ENCODE data around the gene BICD1. TPM values are rescaled to one million over a fixed set of nuclear protein-coding genes. Genes with fewer than 3 reads are reported as not detected.
A peak's percentile ranks its signal among the peaks of the same experiment; 100 is the strongest.

Gene BICD1
- total RNA-seq, 1 experiment from 2014 or later, result 10.6 TPM

- no peak for DNase-seq (ENCODE audit: low spot score)
Observed at GRCh38 chr12:32104572-32105355, 1.9 kb upstream of the BICD1 start.

- DNase-seq (ENCODE audit: low spot score), result no peak
Observed at GRCh38 chr12:32105986-32106516, 596 bp upstream of the BICD1 start.

- DNase-seq (ENCODE audit: low spot score), result peak; percentile 51
Observed at GRCh38 chr12:32107359-32108267, 966 bp downstream of the BICD1 start.

- DNase-seq (ENCODE audit: low spot score), result no peak
Observed at GRCh38 chr12:32108787-32109186, 2.1 kb downstream of the BICD1 start.

GRCh38 chr12:32110417-32110816 is 3.8 kb downstream of the BICD1 start:
- no peak for DNase-seq (ENCODE audit: low spot score)

GRCh38 chr12:32110942-32111341 is 4.3 kb downstream of the BICD1 start:
- no peak for DNase-seq (ENCODE audit: low spot score)

GRCh38 chr12:32115404-32116104 is 8.9 kb downstream of the BICD1 start:
- DNase-seq (ENCODE audit: low spot score), result peak; percentile 99

- DNase-seq (ENCODE audit: low spot score), result no peak
Observed at GRCh38 chr12:32116897-32117296, 10.2 kb downstream of the BICD1 start.

GRCh38 chr12:32117316-32117715 is 10.7 kb downstream of the BICD1 start:
- DNase-seq (ENCODE audit: low spot score), result no peak

- no peak for DNase-seq (ENCODE audit: low spot score)
Observed at GRCh38 chr12:32118806-32119205, 12.2 kb downstream of the BICD1 start.

GRCh38 chr12:32120419-32120818 is 13.8 kb downstream of the BICD1 start:
- DNase-seq (ENCODE audit: low spot score), result no peak

GRCh38 chr12:32124637-32125036 is 18.0 kb downstream of the BICD1 start:
- DNase-seq (ENCODE audit: low spot score), result no peak

- DNase-seq (ENCODE audit: low spot score), result no peak
Observed at GRCh38 chr12:32125455-32126084, 18.9 kb downstream of the BICD1 start.

GRCh38 chr12:32126720-32127119 is 20.1 kb downstream of the BICD1 start:
- peak; percentile 73 for DNase-seq (ENCODE audit: low spot score)

- no peak for DNase-seq (ENCODE audit: low spot score)
Observed at GRCh38 chr12:32131666-32132065, 25.0 kb downstream of the BICD1 start.

GRCh38 chr12:32134101-32134888 is 27.6 kb downstream of the BICD1 start:
- peak; percentile 43 for DNase-seq (ENCODE audit: low spot score)

- DNase-seq (ENCODE audit: low spot score), result no peak
Observed at GRCh38 chr12:32135967-32136366, 29.3 kb downstream of the BICD1 start.

GRCh38 chr12:32136404-32136803 is 29.8 kb downstream of the BICD1 start:
- no peak for DNase-seq (ENCODE audit: low spot score)

GRCh38 chr12:32139064-32139421 is 32.4 kb downstream of the BICD1 start:
- no peak for DNase-seq (ENCODE audit: low spot score)

GRCh38 chr12:32140877-32141276 is 34.2 kb downstream of the BICD1 start:
- DNase-seq (ENCODE audit: low spot score), result no peak

- DNase-seq (ENCODE audit: low spot score), result no peak
Observed at GRCh38 chr12:32145096-32145495, 38.4 kb downstream of the BICD1 start.

Measured in H4 (cell line).